ENCODE data around the gene PTPN4.

The PTPN4 gene

GRCh38 chr2:119810049-119810630, 50.4 kb downstream of the PTPN4 start:
- no peak for DNase-seq

- no peak for DNase-seq
Measured at GRCh38 chr2:119814216-119814615, 54.5 kb downstream of the PTPN4 start.

GRCh38 chr2:119818792-119819191, 59.1 kb downstream of the PTPN4 start:
- no peak for DNase-seq

GRCh38 chr2:119819846-119820245, 60.1 kb downstream of the PTPN4 start:
- no peak for DNase-seq

- DNase-seq: no peak
Measured at GRCh38 chr2:119820275-119820674, 60.6 kb downstream of the PTPN4 start.

- DNase-seq: no peak
Measured at GRCh38 chr2:119821266-119821665, 61.5 kb downstream of the PTPN4 start.

GRCh38 chr2:119823734-119824334, 64.1 kb downstream of the PTPN4 start:
- DNase-seq: peak; percentile 5

GRCh38 chr2:119826370-119826961, 66.7 kb downstream of the PTPN4 start:
- DNase-seq: no peak

- no peak for DNase-seq
Measured at GRCh38 chr2:119827866-119828507, 68.3 kb downstream of the PTPN4 start.

- no peak for DNase-seq
Measured at GRCh38 chr2:119836455-119837142, 76.9 kb downstream of the PTPN4 start.

GRCh38 chr2:119837350-119837749, 77.6 kb downstream of the PTPN4 start:
- no peak for DNase-seq

- no peak for DNase-seq
Measured at GRCh38 chr2:119837759-119838158, 78.0 kb downstream of the PTPN4 start.

GRCh38 chr2:119838179-119838578, 78.5 kb downstream of the PTPN4 start:
- no peak for DNase-seq

- no peak for DNase-seq
Measured at GRCh38 chr2:119841550-119841949, 81.8 kb downstream of the PTPN4 start.

GRCh38 chr2:119846021-119846420, 86.3 kb downstream of the PTPN4 start:
- no peak for DNase-seq

GRCh38 chr2:119849838-119850565, 90.3 kb downstream of the PTPN4 start:
- no peak for DNase-seq

GRCh38 chr2:119852214-119852613, 92.5 kb downstream of the PTPN4 start:
- no peak for DNase-seq

GRCh38 chr2:119853777-119854399, 94.2 kb downstream of the PTPN4 start:
- no peak for DNase-seq

GRCh38 chr2:119856469-119856901, 96.8 kb downstream of the PTPN4 start:
- no peak for DNase-seq

- no peak for DNase-seq
Measured at GRCh38 chr2:119857742-119858141, 98.0 kb downstream of the PTPN4 start.

- no peak for DNase-seq
Measured at GRCh38 chr2:119859528-119859927, 99.8 kb downstream of the PTPN4 start.

GRCh38 chr2:119860924-119861323, 101.2 kb downstream of the PTPN4 start:
- no peak for DNase-seq

All from effector CD8-positive, alpha-beta T cell (primary cell).